GM18951 (cell line): Measurements from ENCODE around the gene LRRC9.
"Not testable (repeated sequence)": the region's sequence is repeated elsewhere in the genome, so short reads cannot be mapped to it uniquely, and the experiment has no call there.

Source experiments
- POLR2A ChIP-seq: IDR thresholded peaks from 4 replicates; pipeline ENCODE4 v1.6.1; 2011; ENCODE audit warnings: mild to moderate bottlenecking; ENCODE audit not compliant: insufficient read length, insufficient read depth; ENCODE audit errors: extremely low read depth
- in situ Hi-C: fragments of 300-500 bp; cut with MboI; formaldehyde crosslinking; loops from one replicate; pipeline ENCODE4 v1.12.0; 2022; ENCODE audit warnings: low sequenced_read_pairs, mixed read lengths, inconsistent platforms; ENCODE audit not compliant: unreplicated experiment

The LRRC9 gene

DNA sequence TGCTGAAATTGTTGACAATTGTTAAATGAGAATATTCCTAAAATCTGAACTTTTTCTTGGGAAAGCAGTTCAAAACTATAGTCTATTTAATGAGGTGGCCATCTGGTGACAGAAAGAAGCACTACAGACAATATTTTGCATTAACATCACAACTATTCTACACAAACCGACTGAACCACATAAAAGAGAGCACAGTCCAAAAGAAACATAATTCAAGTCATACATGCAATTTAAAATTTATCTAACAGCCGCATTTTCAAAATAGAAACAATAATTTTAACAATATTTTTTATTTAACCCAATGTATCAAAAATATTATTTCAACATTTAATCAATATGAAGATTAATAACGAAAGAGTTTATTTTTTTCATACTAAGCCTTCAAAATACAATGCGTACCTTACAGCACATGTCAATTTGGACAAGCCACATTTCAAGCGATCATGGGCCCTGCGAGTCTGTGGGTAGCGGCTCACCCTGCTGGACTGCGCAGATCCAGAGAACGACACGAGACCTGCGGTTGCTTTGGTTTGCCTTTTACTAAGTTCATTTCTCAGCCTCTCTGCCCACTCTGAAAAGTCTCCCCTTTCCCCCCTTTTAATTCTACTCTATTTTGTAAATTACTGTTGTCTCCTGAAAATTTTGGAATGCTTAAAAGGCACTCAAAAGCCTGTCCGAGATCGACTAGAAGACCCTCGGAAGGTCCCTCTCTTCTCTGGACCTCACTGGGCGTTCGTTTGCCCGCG is 947 bp upstream of the LRRC9 start:
- in situ Hi-C loops, result loop anchor here (10.0 kb wide), 1 partner anchor 284 kb away; no protein-coding TSS in a partner anchor
- TF ChIP-seq POLR2A, result no peak

DNA sequence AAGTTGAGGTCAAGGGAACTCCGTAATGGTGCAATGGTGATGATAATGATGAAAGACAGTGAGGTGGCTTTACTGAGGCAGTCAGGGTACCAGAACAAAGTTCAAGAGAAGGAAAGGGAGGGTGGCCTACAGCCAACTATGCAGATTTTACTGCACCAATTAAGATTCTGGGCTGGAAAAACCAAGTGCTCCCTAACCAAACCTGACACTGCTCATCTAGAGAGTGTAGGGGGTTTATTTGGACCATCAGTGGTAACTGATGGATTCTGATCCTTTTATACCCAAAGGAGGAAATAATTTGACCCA is 387 bp downstream of the LRRC9 start:
- in situ Hi-C loops, result no loop called here
- no peak for TF ChIP-seq POLR2A

DNA sequence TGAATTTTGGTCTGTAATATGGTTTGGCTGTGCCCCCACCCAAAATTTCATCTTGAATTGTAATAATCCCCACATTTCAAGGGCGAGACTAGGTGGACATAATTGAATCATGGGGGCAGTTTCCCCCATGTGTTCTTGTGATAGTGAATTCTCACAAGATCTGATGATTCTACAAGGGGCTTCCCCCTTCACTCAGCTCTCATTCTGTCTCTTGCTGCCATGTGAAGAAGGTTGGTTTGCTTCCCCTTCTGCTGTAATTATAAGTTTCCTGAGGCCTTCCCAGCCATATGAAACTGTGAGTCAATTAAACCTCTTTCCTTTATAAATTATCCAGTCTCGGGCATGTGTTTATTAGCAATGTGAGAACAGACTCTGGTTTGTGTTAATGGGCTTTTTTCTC is 5.9 kb downstream of the LRRC9 start:
- in situ Hi-C loops, result no loop called here
- TF ChIP-seq POLR2A, result no peak

DNA sequence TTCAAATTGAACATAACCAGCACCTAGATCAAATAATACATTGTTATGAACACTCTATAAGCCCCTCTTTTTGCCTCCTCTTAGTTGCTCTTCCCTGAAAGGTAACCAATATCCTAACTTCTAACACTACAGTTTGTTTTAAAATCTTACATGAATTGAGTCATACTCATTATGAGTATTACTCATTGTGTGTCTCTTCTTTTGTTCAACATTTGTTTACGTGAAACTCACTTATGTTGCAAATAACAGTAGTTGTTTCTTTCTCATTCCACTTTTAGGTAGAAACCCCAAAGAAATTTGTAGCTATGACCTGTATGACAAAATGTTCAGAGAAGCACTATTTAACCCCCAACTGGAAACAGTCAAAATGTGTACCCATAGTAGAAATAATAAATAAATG is 6.6 kb downstream of the LRRC9 start:
- TF ChIP-seq POLR2A, result no peak
- in situ Hi-C loops, result no loop called here

DNA sequence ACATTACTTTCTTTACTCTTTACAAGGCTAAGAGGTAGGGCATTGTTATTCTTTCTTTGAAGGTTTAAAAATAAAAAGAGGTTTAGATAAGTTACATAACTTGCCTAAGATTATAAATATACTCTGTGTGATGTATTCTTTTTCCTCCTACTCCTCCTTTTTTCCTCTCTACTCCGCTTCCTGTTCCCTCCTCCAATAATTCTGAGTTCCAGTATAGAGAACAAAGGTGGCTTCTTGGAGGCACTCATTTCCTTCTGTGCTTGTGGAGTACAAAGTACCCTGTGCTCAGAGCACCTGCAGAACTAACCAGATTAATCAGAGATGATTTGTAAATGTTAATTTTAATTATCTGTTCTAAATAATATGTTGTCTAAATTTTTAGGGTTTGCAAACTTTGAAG is 11.3 kb downstream of the LRRC9 start:
- in situ Hi-C loops, result no loop called here
- no peak for TF ChIP-seq POLR2A

DNA sequence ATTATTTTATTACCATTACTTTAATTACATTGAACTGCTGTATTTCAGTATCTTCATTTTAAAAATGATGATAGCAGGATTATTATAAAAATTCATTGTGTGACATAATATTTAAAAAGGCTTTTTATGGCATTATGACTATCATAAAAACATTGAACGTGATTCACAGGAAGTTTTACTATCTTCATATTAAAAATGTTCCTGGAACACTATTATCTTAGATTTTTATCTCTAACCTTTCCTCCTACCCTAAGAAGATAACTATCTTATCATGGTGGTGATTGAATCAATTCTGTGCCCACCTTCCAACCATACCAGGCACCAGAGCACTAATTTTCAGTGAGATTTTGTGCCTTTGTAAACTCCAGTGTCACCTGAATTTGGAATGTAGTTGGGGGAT is 16.2 kb downstream of the LRRC9 start:
- TF ChIP-seq POLR2A, result no peak
- in situ Hi-C loops, result no loop called here

DNA sequence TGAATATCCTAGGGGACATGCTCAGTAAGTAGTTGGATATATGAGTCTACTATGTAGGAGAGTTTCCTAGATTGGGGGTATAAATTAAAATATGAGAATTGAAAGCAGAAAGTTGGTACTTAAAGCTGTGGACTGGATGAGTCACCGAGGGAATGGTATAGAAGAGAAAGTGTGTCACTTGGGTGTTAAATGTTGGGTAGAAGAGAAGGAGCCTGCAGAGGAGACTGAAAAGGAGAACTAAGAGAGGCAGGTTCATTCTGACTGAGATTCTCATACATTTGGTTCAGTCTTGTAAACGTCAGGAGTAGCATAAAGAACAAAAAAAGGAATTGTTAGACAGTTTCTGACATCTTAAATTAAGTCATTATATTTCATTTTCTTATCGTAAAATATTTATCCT is 19.9 kb downstream of the LRRC9 start:
- TF ChIP-seq POLR2A, result no peak
- in situ Hi-C loops, result no loop called here

DNA sequence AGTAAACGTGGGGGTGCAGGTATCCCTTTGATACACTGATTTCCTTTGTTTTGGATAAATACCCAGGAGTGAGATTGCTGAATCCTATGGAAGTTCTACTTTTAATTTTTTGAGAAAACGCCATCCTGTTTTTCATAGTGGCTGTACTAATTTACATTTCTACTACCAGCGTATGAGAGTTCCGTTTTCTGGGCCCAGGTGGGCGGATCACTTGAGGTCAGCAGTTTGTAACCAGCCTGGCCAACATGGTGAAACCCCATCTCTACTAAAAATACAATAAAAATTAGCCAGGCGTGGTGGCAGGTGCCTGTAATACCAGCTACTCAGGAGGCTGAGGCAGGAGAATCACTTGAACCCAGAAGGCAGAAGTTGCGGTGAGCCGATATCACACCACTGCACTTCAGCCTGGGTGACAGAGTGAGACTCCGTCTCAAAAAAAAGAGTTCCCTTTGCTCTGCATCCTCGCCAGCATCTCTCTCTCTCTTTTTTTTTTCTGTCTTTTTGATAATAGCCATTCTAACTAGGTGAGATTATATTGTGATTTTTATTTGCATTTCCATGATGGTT is 22.4 kb downstream of the LRRC9 start:
- in situ Hi-C loops, result not testable (repeated sequence)

DNA sequence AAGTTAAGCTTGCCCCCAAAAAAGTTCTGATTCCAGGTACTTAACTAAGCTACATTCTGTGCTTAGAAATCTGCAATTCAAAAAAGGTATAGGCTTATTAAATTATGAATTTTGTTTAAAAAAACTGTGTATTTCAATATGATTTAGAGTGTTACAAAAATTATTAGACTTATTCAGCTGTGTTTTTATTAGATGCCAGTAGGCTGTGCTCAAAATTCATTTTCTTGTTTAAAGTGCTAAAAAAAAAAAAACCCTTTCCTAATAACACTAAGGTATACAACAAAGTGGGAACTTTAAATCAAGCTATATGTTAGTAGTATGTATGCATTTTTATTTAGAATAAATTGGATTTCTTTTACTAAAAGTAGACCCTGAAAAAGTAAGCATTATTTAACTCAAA is 25.0 kb downstream of the LRRC9 start:
- TF ChIP-seq POLR2A, result no peak
- in situ Hi-C loops, result no loop called here

DNA sequence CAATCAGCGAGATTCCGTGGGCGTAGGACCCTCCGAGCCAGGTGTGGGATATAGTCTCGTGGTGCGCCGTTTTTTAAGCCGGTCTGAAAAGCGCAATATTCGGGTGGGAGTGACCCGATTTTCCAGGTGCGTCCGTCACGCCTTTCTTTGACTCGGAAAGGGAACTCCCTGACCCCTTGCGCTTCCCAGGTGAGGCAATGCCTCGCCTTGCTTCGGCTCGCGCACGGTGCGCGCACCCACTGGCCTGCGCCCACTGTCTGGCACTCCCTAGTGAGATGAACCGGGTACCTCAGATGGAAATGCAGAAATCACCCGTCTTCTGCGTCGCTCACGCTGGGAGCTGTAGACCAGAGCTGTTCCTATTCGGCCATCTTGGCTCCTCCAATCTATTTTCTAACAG is 32.2 kb downstream of the LRRC9 start:
- in situ Hi-C loops, result not testable (repeated sequence)

DNA sequence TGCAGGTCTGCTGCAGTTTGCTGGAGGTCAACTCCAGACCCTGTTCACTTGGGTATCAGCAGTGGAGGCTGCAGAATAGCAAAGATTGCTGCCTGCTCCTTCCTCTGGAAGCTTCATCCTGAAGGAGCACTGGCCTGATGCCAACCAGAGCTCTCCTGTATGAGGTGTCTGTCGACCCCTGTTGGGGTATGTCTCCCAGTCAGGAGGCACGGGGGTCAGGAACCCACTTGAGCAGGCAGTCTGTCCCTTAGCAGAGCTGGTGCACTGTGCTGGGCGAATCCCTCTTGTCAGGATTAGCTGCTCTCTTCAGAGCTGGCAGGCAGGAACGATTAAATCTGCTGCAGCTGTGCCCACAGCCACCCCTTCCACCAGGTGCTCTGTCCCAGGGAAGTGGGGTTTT is 37.9 kb downstream of the LRRC9 start:
- in situ Hi-C loops, result not testable (repeated sequence)

DNA sequence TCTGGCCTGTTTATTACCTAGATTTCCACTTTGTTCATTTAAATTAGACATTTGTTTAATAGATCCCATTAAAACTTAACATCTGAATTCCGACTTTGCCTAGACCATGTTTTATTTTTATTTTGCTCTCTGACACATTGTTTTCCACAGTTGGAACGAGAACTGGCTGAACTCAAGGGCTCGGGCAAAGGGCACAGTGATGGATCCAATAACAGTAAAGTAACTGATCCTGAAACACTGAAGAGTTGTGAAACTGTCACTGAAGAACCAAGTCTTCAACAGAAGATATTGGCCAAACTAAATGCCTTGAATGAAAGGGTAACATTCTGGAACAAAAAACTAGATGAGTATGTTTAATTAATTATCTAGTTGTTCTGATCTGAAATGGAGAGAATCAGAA is 39.7 kb downstream of the LRRC9 start:
- in situ Hi-C loops, result loop anchor here (10.0 kb wide), 1 partner anchor 225 kb away; no protein-coding TSS in a partner anchor
- TF ChIP-seq POLR2A, result no peak

DNA sequence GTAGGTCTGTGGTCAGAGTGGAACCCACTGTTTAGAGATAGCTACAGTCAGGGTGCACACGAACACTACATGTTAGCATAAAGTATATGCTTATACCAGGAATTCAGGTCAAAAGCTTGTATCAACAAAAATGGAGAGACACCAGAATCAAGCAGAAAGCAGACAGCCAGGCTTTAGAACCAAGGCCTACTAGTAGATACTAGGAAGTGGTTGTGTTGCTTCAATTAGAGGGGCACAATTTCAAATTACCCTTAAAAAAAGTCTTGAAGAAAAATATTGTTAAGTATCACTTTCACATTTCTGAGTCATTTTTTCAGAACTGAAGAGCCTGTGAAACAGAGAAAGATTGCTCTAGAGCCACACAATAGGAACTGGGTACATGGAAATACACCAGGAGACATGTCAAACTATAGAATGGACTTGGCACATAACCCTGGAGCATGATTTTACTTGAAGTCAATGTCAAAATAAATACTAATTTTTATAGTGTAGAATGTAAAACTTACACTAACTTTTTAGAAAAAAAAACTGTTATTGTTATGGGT is 41.6 kb downstream of the LRRC9 start:
- in situ Hi-C loops, result loop anchor here (10.0 kb wide), 1 partner anchor 223 kb away; no protein-coding TSS in a partner anchor
- TF ChIP-seq POLR2A, result no peak

DNA sequence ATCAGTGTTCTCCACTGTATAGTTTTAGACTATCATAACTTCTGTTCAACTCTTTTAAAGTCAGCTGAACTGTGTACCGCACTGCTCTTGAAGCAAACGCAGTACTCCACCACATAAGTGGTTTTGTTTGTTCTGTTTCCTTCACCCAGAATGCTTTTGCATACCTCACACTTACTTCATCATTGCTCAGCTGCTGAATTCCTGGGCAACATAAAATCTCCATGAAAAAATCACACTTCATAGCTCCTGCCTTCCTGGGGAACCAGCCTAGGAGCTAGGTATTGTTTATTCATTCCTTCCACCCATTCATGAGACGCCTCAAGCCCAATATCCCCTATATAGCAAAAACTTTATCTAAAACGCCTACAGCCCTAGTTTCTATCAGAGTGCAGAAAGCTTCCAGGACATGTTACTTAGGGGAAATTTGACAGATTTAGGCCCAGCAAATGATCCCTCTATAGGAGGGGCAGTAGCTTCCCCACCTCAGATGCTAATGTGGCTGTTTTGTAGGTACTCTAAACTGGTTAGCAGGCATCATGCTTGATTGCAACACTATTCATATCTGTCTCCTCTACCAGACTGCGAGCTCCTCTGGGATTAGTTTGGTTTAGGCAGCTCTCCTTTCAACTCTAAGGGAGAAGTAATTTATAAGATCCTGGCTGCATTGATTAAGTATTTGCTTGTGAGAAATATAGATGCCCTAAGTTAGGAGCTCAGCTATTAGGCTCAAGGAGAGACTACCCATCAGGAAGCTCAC is 44.5 kb downstream of the LRRC9 start:
- in situ Hi-C loops, result loop anchor here (10.0 kb wide), 1 partner anchor 220 kb away; no protein-coding TSS in a partner anchor
- TF ChIP-seq POLR2A, result no peak
